ENCODE data around the gene ZBTB9.

The ZBTB9 gene, protein sequence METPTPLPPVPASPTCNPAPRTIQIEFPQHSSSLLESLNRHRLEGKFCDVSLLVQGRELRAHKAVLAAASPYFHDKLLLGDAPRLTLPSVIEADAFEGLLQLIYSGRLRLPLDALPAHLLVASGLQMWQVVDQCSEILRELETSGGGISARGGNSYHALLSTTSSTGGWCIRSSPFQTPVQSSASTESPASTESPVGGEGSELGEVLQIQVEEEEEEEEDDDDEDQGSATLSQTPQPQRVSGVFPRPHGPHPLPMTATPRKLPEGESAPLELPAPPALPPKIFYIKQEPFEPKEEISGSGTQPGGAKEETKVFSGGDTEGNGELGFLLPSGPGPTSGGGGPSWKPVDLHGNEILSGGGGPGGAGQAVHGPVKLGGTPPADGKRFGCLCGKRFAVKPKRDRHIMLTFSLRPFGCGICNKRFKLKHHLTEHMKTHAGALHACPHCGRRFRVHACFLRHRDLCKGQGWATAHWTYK

DNA sequence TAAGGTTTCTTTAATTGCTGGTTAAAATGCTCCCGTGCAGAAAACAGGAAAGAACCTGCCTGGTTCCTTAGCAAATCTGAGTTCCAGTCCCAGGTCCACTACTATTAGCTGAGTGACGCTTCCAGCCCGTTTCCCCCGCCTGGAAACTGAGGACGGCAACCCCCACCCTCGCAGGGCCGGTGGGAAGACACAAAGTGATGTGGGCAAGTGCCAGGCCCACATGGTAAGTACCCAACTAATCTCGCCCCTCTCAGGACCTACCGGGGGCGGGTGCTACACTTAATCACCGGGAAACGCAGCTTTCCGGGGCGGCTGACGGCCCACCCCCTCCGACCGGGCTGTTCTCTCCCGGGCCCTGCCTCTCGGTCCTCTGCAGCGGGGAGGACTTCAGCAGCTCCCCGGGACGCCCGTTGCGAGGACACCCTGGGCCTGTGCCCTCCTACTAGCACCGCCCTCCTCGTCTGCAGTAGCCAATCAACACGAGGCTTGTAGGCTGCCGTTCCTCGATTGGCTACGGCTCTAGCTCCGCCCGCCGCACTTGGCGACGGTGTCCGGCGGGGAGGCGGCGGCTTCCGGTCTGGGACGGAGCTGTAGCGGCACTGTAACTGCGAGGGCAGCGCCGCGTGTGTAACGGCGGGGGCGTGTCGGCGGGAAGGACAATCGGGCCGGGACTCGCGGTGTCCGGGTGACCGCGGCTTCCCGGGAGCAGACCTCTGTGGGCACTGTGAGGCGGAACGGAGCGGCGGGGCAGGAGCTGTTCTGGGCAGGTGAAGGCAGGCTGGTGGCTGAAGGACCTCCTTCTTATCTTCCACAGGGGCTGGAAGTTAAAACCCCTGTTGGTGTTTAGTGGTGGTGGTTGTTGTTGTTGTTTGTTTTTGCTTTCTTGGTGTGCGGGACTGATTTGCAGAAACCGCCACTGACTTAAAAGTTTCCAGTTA, at the start of gene ZBTB9:
Gene ZBTB9 (plus strand): TSS at position 568 of the 938 bp plus-strand sequence. CDS start 525 bp downstream, outside the sequence.
- DNase-seq (ENCODE audit: low spot score): peak; percentile 96

DNA sequence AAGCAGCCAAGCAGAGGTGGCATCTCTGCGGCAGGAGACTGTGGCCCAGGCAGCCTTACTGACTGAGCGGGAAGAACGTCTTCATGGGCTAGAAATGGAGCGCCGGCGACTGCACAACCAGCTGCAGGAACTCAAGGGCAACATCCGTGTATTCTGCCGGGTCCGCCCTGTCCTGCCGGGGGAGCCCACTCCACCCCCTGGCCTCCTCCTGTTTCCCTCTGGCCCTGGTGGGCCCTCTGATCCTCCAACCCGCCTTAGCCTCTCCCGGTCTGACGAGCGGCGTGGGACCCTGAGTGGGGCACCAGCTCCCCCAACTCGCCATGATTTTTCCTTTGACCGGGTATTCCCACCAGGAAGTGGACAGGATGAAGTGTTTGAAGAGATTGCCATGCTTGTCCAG, 49.5 kb upstream of the ZBTB9 start:
- DNase-seq (ENCODE audit: low spot score): no peak

DNA sequence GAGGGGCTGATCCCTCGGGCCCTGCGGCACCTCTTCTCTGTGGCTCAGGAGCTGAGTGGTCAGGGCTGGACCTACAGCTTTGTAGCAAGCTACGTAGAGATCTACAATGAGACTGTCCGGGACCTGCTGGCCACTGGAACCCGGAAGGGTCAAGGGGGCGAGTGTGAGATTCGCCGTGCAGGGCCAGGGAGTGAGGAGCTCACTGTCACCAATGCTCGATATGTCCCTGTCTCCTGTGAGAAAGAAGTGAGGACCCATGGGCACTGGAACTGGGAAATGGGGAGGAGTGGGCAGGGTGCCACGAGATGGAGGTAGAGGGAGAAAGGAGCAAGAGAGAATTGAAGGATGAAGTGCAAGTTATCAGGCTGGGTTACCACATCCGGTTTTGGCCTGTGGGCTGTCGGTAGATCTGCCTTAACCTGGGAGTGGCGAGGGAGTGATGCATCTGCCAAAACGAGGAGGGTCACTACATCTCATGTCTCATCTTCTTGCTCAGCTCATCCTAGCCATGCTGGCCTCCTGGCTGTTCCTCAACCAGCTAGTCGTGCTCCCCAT, 48.9 kb upstream of the ZBTB9 start:
- no peak for DNase-seq (ENCODE audit: low spot score)

DNA sequence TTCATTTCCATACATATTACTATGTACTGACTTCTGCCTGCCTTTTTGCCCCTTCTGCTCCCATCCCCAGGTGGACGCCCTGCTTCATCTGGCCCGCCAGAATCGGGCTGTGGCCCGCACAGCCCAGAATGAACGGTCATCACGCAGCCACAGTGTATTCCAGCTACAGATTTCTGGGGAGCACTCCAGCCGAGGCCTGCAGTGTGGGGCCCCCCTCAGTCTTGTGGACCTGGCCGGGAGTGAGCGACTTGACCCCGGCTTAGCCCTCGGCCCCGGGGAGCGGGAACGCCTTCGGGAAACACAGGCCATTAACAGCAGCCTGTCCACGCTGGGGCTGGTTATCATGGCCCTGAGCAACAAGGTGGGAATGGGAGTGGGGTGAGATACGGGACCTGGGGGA, 48.2 kb upstream of the ZBTB9 start:
- no peak for DNase-seq (ENCODE audit: low spot score)

DNA sequence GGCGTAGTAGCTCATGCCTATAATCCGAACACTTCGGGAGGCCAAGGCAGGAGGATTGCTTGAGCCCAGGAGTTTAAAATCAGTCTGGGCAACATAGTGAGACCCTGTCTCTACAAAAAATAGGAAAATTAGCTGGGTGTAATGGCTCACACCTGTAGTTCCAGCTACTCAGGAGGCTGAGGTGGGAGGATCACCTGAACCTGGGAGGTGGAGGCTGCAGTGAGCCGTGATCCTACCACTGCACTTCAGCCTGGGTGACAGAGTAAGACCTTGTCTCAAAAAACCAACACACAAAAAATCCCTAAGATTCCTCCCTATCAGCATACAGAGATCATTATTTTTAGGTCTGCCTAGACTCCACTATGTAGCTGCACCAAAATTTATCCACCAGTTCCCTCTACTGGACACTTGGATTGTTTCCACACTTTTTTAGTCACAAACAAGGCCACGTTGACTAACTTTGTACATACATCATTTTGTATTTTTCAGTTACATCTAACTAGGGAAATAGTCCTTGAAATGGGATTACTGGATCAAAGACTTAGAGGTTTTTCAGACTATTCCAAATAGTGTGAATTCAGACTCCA, 47.2 kb upstream of the ZBTB9 start:
- DNase-seq (ENCODE audit: low spot score): no peak

DNA sequence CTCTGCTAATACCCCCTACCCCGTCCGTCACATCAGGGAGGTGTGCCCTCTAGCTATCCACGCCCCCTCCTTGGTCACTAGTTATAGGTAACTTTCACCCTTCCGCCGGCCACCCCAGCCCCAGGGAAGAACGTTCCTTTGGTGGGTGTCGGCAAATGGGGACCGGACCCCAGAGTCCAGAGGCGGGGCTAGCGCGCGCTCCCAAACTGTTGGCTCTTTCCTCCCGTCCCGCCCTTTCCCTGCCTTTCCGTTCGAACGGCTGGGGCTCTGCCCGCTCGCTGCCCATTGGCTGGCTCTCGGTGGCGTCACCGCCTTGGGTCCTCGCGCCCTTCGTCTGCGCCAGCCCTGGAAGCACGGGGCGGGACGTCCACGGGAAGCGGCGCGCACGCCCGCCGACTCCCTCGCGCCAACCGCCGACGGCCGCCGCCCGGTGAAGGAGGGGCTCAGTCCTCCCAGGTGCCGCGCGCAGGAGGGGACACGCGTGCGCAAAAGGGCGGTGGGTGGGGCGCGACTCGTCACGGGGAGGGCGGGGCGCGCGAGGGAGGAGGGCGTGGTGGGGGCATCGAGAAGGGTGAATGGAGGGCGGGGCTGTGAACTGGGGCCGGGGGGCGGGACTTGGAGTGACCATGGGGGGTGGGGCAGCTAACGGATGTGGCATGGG, 44.2 kb upstream of the ZBTB9 start:
- peak; percentile 97 for DNase-seq (ENCODE audit: low spot score)

DNA sequence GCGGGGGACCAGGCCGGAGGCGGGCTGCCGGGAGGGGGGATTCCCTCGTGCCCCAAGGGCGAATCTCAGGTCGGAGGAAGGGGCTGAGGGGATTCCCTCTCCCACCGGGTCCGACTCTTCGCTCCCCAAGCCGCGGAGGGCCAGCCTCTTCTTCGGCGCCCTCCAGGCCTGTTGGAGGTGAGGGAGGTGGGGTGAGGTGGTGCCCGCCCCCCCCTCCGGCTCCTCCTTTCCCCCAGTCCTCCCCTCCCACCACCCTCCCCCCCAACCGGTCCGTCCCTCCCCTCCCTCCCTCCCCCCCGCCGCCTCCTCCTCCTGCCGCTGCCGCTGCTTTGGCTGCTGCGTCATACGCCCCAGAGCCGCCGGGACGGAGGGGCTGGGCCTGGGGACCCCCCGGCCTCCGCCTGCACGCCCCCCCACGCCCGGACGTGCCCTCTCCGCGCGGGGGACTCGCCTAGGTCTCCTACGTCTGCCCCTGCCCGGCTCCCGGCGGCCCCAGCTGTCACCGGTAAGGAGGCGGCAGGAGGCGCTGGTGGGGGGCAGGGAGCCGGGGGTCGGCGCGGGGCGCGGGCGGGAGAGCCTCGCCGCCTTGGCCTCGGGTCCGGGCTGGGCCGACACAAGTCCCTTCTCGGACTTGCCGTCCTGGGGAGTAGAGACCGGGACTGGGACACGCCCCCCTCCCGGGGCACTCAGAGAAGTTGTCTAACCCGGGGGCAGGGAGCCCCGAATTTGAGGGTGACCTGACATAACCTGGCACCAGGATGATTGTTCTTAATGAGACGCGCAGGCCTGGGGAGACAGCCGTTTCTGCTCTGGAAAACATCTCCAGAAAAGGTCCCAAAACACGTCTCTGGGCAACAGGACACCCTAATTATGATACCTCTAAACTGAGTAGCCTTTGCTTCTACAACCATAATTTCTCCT, 43.4 kb upstream of the ZBTB9 start, which contains the start of gene PHF1:
Gene PHF1 (plus strand): TSS at position 304 of the 921 bp plus-strand sequence. CDS start 1,250 bp downstream, outside the sequence.
- DNase-seq (ENCODE audit: low spot score): no peak

DNA sequence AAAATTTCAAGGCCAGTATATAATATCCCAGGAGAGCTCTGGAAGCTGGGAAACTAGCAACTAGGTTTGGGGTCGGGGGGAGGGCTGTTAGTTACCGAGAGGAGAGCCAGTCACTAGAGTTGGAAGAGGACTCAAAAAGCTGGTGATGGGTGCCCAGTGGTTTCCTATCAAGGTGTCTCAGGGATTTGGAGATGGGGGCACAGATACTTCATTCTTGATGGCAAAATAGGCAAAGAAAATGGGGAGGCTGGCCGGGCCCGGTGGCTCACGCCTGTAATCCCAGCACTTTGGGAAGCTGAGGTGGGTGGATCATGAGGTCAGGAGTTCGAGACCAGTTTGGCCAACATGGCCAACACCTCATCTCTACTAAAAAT, 42.8 kb upstream of the ZBTB9 start:
- no peak for DNase-seq (ENCODE audit: low spot score)

DNA sequence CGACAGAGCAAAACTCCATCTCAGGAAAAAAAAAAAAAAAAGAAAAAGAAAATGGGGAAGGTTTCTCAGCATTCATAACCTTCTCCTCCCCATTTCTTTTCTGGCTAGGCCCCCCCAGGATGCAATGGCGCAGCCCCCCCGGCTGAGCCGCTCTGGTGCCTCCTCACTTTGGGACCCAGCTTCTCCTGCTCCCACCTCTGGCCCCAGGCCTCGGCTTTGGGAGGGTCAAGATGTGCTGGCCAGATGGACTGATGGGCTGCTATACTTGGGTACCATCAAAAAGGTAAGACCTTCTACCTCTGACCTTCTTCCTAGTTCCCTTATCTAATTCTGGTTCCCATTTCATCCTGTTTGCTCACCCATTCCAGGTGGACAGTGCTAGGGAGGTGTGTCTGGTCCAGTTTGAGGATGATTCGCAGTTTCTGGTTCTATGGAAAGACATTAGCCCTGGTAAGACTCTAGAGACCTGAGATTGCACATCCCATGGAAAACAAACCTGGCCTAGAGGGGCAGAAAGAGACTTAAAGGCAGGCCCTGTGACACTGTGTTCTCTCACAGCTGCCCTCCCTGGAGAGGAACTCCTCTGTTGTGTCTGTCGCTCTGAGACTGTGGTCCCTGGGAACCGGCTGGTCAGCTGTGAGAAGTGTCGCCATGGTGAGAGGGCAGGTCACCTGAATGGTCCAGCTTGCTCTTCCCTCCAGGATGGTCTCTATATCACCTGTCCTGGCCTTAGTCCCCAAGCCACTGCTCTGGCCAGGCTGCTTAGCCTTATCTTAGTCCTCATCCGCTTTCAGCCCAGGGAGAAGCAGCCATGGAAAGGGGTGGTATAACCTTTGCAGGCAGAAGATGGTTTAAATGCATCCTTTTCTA, 42.0 kb upstream of the ZBTB9 start:
- DNase-seq (ENCODE audit: low spot score): no peak

DNA sequence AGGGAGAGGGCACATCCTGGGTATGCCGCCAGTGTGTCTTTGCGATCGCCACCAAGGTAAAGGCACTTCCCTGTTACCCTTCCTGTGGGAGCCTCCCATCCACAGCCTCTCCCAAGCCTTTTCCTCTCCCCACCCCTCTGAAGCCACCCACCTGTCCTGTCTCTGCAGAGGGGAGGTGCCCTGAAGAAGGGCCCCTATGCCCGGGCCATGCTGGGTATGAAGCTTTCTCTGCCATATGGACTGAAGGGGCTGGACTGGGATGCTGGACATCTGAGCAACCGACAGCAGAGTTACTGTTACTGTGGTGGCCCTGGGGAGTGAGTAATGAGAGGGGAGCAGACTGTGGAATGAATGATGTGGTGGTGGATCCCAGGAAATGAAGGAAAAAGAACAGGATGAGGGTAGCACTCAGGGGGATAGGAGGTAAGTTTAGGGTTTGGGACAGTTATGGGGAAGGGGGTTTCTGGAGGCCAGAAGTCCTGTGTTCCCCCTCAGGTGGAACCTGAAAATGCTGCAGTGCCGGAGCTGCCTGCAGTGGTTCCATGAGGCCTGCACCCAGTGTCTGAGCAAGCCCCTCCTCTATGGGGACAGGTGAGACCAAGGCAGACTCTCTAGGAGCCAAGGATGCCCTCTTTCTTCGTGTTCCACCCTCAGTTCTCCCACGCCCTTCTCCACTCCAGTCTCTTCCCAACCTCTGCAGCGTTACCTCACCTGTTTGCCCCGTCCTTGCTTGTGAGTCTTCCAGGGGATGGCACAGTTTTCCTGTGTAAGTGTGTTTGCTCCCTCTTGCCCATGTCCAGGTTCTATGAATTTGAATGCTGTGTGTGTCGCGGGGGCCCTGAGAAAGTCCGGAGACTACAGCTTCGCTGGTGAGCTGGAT, 40.9 kb upstream of the ZBTB9 start:
- no peak for DNase-seq (ENCODE audit: low spot score)

DNA sequence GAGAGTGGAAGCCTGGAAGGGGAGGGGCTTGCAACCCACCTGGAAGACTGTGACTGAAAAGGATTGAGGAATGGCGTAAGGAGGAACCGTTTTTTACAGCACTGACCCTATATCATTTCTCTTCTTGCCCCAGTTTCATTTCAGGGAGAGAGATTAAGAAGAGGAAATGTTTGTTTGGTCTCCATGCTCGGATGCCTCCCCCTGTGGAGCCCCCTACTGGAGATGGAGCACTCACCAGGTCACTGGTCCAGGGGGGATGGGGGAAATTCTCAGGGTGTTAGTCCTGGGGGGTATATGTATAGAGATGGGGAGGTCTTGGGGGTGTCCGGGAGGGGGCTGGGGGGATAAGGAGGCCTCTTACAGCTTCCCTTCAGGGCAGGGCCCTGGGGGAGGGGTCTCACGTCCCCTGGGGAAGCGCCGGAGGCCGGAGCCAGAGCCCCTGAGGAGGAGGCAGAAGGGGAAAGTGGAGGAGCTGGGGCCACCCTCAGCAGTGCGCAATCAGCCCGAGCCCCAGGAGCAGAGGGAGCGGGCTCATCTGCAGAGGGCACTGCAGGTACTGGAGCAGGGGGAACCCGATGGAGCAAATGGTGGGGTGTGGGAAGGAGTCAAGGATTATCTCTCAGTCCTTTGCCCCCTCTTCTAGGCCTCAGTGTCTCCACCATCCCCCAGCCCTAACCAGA, 39.6 kb upstream of the ZBTB9 start:
- no peak for DNase-seq (ENCODE audit: low spot score)

DNA sequence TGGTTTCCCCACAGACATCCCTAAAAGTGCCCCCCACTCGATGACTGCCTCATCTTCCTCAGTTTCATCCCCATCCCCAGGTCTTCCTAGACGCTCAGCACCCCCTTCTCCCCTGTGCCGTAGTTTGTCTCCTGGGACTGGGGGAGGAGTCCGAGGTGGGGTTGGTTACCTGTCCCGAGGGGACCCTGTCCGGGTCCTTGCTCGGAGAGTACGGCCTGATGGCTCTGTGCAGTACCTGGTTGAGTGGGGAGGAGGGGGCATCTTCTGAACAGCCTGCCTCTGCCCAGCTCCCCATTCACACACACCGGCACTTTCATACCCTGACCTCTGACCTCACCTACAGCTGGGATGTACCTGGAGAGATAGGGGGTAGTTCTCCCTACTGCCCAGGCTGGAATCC, 38.5 kb upstream of the ZBTB9 start:
- no peak for DNase-seq (ENCODE audit: low spot score)

DNA sequence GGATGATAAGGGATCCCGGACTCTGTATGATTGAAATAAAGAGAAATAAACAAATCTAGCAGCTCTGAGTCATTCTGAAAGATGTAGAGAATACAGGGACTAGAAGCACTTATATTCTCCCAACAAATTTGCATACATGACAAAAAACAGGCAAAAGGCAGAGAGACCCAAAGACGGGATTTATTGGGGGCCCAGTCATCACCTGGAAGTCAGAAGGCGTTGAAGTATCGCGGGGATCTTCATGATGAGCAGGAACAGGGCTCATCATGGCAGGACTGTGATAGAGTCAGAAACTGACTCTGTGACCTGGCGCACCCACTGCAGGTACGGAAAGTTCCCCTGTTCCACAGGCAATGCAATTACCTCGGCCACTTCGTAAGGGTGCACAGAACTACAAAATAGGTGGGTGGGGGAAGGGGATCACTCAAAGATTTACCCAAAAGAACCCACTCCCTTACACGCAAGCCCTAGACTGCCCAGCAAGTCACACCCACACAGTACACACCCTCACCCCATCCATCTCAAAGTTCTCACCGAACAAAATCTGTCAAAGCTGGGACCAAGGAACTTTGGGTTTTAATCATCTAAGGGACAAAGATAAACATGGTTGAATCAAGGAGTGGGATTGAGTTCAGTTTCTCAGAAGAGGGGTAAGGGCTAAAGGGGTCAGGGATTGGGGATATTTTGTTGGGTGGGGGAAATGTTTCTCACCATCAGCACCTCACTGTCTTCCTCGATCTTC, 37.8 kb upstream of the ZBTB9 start:
- no peak for DNase-seq (ENCODE audit: low spot score)

DNA sequence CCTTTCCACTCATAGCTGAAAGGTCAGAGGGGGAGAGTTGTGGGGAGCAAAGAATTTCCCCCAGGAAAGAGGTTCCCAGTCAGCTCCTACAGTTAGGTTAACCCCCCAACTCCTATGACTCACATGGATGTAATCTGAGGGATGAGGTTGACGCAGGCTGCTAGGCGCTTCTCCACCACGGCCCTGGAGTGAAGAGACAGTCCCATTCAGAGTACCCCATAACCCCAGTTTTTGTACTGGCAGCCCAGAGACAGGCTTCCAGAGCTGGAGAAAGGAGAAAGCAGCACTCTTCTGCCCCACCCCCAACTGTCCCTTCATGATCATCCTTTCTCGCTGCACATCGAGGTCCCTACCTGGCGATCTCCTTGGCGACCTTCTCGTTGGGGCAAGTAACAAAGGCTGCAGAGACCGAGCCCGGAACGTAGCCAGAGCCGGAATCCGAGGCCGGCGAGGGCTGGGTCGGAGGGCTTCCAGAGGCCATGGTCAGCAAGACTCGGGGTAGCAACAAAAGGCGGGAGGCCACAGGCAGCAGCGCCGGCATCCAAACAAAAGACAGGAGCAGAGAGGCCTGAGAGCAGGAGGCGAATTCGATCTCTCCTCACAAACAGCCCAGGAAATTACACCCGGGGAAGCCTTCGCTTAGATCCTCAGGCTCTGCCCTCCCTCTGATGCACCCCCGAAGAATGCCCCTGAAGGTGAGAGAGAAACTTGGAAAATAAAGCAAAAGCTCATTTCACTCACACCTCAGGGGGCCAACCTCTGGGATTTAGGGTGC, 37.1 kb upstream of the ZBTB9 start:
- no peak for DNase-seq (ENCODE audit: low spot score)

DNA sequence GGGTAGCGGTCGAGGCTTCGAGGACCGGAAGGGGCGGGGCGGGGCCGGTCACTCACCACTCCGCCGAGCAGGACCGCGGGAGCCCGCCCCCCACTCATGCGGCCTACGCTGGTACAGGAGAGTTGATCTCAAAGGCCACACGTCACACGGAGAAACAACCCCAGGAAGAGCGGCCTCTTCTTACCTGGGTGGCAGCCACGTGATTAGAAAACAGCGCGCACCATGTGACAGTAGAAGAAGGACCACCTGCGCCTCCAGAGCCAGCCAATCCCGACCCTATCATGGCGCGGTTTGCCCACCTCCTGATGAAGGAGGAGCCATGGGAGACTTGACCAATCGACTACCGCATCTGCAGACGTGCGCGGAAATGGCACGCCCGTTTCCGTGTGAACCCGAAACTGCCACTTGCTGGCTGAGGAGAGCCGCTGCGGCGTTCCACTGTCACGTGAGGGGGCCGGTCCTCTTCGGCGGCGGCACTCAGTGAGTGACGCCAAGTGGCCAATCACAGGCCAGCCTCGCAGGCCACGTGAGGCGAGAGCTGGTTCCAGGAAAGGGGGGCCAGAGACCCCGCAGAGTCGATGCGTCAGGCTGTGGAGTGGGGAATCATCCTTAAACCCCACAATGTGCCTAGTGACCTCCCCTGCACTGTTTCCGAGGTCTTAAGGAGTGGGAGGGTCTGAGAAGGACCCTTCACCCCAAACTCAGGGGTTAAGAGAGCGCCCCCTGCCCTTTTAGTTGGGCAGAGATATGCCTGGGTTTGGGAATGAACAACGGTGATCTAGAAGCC, 36.3 kb upstream of the ZBTB9 start, which contains the start of gene CUTA:
Gene CUTA (minus strand): TSS at position 205 of the 787 bp plus-strand sequence. CDS start 107 bp downstream, at position 98.
- peak; percentile 99 for DNase-seq (ENCODE audit: low spot score)

Data from CD4-positive, alpha-beta T cell treated with Interleukin-15 for 4 hours (primary cell).